PC-3 (cell line): ENCODE results near the gene CENPV. TPM values are rescaled to one million over a fixed set of nuclear protein-coding genes. Genes with fewer than 3 reads are reported as not detected.

Experiments used
- ATAC-seq: fragments of 200-7000 bp; cut with Tn5 transposase; 2 replicates; pipeline ENCODE4 v1.9.1; 2020; ENCODE audit warnings: mild to moderate bottlenecking, moderate library complexity
- BruUV-seq: library from RNA; stranded (reverse); fragments of 400-500 nt; replicated peaks from 2 replicates; lab custom pipeline; 2021; lab: Mats Ljungman, UMichigan
- CTCF ChIA-PET: fragments of 300-600 bp; sonication (Branson Sonifier 250); formaldehyde crosslinking; loops from one replicate; lab custom pipeline; 2022; ENCODE audit warnings: antibody characterized with exemption; lab: Charles Lee
- POLR2A ChIA-PET: fragments of 300-600 bp; sonication (Branson Sonifier 250); formaldehyde crosslinking; loops from one replicate; lab custom pipeline; 2022; ENCODE audit warnings: antibody characterized with exemption; ENCODE audit not compliant: unreplicated experiment; lab: Charles Lee
- DNase-seq: peaks from one replicate; pipeline ENCODE4 v3.0.0-alpha.2; 2015
- H2AFZ ChIP-seq: fragments of 300-600 bp; sonication (generic); 2 replicates; pipeline ENCODE4 v1.6.0; 2016; ENCODE audit warnings: antibody characterized with exemption, low read length
- H3F3A ChIP-seq: fragments of 300-600 bp; sonication (generic); one replicate; pipeline ENCODE4 v1.6.0; 2017; ENCODE audit warnings: antibody characterized with exemption, low read length, control low read depth, mild to moderate bottlenecking; ENCODE audit not compliant: unreplicated experiment
- H3K27ac ChIP-seq: fragments of 300-600 bp; sonication (generic); 2 replicates; pipeline ENCODE4 v1.5.1; 2016; ENCODE audit warnings: mild to moderate bottlenecking, low read length
- H3K27me3 ChIP-seq: fragments of 300-600 bp; sonication (generic); 2 replicates; pipeline ENCODE4 v1.6.1; 2016; ENCODE audit warnings: low read length, mixed read lengths
- H3K36me3 ChIP-seq: fragments of 300-600 bp; sonication (generic); 2 replicates; pipeline ENCODE4 v1.6.1; 2016; ENCODE audit warnings: low read depth, mixed run types, low read length, mixed read lengths
- H3K4me1 ChIP-seq: fragments of 300-600 bp; sonication (generic); 2 replicates; pipeline ENCODE4 v1.5.1; 2016; ENCODE audit warnings: low read length; ENCODE audit not compliant: insufficient read depth
- H3K4me2 ChIP-seq: fragments of 300-600 bp; sonication (generic); 2 replicates; pipeline ENCODE4 v1.6.0; 2016; ENCODE audit warnings: low read length
- H3K4me3 ChIP-seq: fragments of 300-600 bp; sonication (generic); 2 replicates; pipeline ENCODE4 v1.5.1; 2016; ENCODE audit warnings: mild to moderate bottlenecking, low read length, mixed read lengths
- H3K79me2 ChIP-seq: fragments of 300-600 bp; sonication (generic); 2 replicates; pipeline ENCODE4 v1.6.1; 2017; ENCODE audit warnings: low read length, mixed read lengths
- H3K9ac ChIP-seq: fragments of 300-600 bp; sonication (generic); 2 replicates; pipeline ENCODE4 v1.6.0; 2016; ENCODE audit warnings: mild to moderate bottlenecking, low read length
- H3K9me2 ChIP-seq: fragments of 300-600 bp; sonication (generic); replicated peaks from 2 replicates; pipeline ENCODE4 v1.6.1; 2016; ENCODE audit warnings: mixed run types, low read length, mixed read lengths
- H3K9me3 ChIP-seq: fragments of 300-600 bp; sonication (generic); 2 replicates; pipeline ENCODE4 v1.6.1; 2016; ENCODE audit warnings: low read length, mixed read lengths
- H4K20me1 ChIP-seq: fragments of 300-600 bp; sonication (generic); 2 replicates; pipeline ENCODE4 v1.6.1; 2016; ENCODE audit warnings: low read length, mixed read lengths
- EZH2 ChIP-seq: fragments of 300-600 bp; sonication (generic); IDR thresholded peaks from one replicate; pipeline ENCODE4 v1.6.1; 2017; ENCODE audit warnings: antibody characterized with exemption, mild to moderate bottlenecking, low read length; ENCODE audit not compliant: unreplicated experiment
- EZH2phosphoT487 ChIP-seq: fragments of 300-600 bp; sonication (generic); IDR thresholded peaks from 2 replicates; pipeline ENCODE4 v1.6.1; 2018; ENCODE audit warnings: mild to moderate bottlenecking, antibody characterized with exemption, low read length, borderline replicate concordance
- intact Hi-C: fragments of 100-400 bp; cut with micrococcal nuclease; formaldehyde crosslinking; loops from 2 replicates; pipeline ENCODE4 v1.9.0; 2023
- total RNA-seq: library from RNA; depleted of rRNA; stranded (reverse); fragments of >200 nt; gene quantifications from 2 replicates; pipeline ENCODE4 v1.2.3, GENCODE V29; 2014
- TF ChIP-seq, protein P1 (sequence below): fragments of 300-600 bp; sonication (generic); conservative IDR thresholded peaks from 2 replicates; pipeline ENCODE4 v1.5.1; 2017; ENCODE audit warnings: antibody characterized with exemption, low read depth, mild to moderate bottlenecking, low read length

The CENPV gene
- total RNA-seq, 1 experiment from 2014 or later, result not detected

DNA sequence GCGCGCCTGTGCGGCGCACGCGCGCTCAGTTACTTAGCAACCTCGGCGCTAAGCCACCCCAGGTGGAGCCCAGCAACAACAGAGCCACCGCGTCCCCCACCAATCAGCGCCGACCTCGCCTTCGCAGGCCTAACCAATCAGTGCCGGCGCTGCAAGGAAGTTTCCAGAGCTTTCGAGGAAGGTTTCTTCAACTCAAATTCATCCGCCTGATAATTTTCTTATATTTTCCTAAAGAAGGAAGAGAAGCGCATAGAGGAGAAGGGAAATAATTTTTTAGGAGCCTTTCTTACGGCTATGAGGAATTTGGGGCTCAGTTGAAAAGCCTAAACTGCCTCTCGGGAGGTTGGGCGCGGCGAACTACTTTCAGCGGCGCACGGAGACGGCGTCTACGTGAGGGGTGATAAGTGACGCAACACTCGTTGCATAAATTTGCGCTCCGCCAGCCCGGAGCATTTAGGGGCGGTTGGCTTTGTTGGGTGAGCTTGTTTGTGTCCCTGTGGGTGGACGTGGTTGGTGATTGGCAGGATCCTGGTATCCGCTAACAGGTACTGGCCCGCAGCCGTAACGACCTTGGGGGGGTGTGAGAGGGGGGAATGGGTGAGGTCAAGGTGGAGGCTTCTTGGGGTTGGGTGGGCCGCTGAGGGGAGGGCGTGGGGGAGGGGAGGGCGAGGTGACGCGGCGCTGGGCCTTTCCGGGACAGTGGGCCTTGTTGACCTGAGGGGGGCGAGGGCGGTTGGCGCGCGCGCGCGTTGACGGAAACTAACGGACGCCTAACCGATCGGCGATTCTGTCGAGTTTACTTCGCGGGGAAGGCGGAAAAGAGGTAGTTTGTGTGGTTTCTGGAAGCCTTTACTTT lies 27.6 kb upstream of the CENPV start, which contains the start of gene UBB:
Gene UBB (plus strand): TSS at position 452 of the 856 bp plus-strand sequence. CDS start 817 bp downstream, outside the sequence.
- H3K9ac ChIP-seq, result peak within 1 kb of the TSS; percentile 87
- CTCF ChIA-PET, result interaction anchor here (0.6 kb wide), 3 partner anchors 76 to 478 kb away, joined by 4 read pairs; no protein-coding TSS in a partner anchor
- DNase-seq (peak; percentile 98), ATAC-seq (peak; percentile 89)
- TF ChIP-seq, protein P1, sequence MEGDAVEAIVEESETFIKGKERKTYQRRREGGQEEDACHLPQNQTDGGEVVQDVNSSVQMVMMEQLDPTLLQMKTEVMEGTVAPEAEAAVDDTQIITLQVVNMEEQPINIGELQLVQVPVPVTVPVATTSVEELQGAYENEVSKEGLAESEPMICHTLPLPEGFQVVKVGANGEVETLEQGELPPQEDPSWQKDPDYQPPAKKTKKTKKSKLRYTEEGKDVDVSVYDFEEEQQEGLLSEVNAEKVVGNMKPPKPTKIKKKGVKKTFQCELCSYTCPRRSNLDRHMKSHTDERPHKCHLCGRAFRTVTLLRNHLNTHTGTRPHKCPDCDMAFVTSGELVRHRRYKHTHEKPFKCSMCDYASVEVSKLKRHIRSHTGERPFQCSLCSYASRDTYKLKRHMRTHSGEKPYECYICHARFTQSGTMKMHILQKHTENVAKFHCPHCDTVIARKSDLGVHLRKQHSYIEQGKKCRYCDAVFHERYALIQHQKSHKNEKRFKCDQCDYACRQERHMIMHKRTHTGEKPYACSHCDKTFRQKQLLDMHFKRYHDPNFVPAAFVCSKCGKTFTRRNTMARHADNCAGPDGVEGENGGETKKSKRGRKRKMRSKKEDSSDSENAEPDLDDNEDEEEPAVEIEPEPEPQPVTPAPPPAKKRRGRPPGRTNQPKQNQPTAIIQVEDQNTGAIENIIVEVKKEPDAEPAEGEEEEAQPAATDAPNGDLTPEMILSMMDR, result no peak
- TF ChIP-seq EZH2 (no peak), EZH2phosphoT487 (no peak)
- H4K20me1 ChIP-seq, result peaks cover 27% of the 10 kb centered on the region
- H3K79me2 ChIP-seq, result peaks cover 27% of the 10 kb centered on the region
- H3K4me1 ChIP-seq, result peaks cover 38% of the 10 kb centered on the region
- peak within 1 kb of the TSS; percentile 86 for H3K4me2 ChIP-seq
- BruUV-seq, result no TSS peak
- POLR2A ChIA-PET, result interaction anchor here (0.5 to 0.6 kb wide), 4 partner anchors 44 to 228 kb away, joined by 3 to 14 read pairs (median 4); no protein-coding TSS in a partner anchor
- no peaks in the 10 kb centered on the region for H3K27me3 ChIP-seq
- peak within 1 kb of the TSS; percentile 70 for H3K27ac ChIP-seq
- H3F3A ChIP-seq, result peaks cover 15% of the 10 kb centered on the region
- no peaks in the 10 kb centered on the region for H3K9me2 ChIP-seq
- H3K9me3 ChIP-seq, result no peaks in the 10 kb centered on the region
- peaks cover 14% of the 10 kb centered on the region for H3K36me3 ChIP-seq
- intact Hi-C loops, result no loop called here
- peak within 1 kb of the TSS; percentile 98 for H2AFZ ChIP-seq
- H3K4me3 ChIP-seq, result peak within 1 kb of the TSS; percentile 81

DNA sequence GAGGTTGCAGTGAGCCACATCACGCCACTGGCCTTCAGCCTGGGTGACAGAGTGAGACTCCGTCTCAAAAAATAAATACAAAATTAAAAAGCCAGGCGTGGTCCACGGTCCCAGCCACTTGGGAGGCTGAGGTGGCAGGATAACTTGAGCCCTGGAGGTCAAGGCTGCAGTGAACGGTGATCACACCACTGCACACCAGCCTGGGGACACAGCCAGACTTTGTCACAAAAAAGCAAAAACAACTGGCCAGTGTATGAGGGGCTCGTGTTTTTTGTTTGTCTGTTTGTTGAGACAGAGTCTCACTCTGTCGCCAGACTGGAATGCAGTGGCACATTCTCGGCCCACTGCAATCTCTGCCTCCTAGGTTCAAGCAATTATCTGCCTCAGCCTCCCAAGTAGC lies 26.4 kb upstream of the CENPV start:
- intact Hi-C loops, result loop anchor here (10.0 kb wide), 1 partner anchor 95 kb away; no protein-coding TSS in a partner anchor
- TF ChIP-seq, protein P1, result no peak
- Histone ChIP-seq H3K9ac (no peak overlapping the region), H3F3A (peaks cover 10% of the 10 kb centered on the region), H3K4me2 (no peak overlapping the region), H3K36me3 (peaks cover 14% of the 10 kb centered on the region), H2AFZ (no peak overlapping the region), H3K27me3 (no peaks in the 10 kb centered on the region), H3K9me2 (no peaks in the 10 kb centered on the region), H3K4me3 (no peak overlapping the region), H3K27ac (peak overlapping the region; percentile 77), H3K79me2 (peaks cover 27% of the 10 kb centered on the region), H3K4me1 (peaks cover 38% of the 10 kb centered on the region), H4K20me1 (peaks cover 27% of the 10 kb centered on the region), H3K9me3 (no peaks in the 10 kb centered on the region)
- ChIA-PET POLR2A (no interaction called here), CTCF (no interaction called here)
- ATAC-seq, result no peak
- DNase-seq, result no peak
- no TSS peak for BruUV-seq
